Colonic mucosa (tissue), 4 donors: ENCODE measurements around the gene SRPK1. TPM values are rescaled to one million over a fixed set of nuclear protein-coding genes. Genes with fewer than 3 reads are reported as not detected.

ENCODE experiments used
- DNase-seq: peaks from one replicate; pipeline ENCODE4 v3.0.0-alpha.2; 2020
- H3K27ac ChIP-seq: fragments of 200-600 bp; one replicate; pipeline ENCODE4 v1.8.0; 2021
- H3K27me3 ChIP-seq: fragments of 200-600 bp; one replicate; pipeline ENCODE4 v1.8.0; 2021
- H3K36me3 ChIP-seq: fragments of 200-600 bp; one replicate; pipeline ENCODE4 v1.8.0; 2021
- H3K4me1 ChIP-seq: fragments of 200-600 bp; one replicate; pipeline ENCODE4 v1.8.0; 2021; ENCODE audit warnings: mild to moderate bottlenecking
- H3K4me3 ChIP-seq: fragments of 200-600 bp; one replicate; pipeline ENCODE4 v1.8.0; 2021
- H3K9ac ChIP-seq, 2 donors: one replicate each; pipeline ENCODE4 v1.7.0; 2013; ENCODE audit warnings: control low read depth in 2 of 2, low read depth in 2 of 2, low read length in 2 of 2
- H3K9me3 ChIP-seq: fragments of 200-600 bp; one replicate; pipeline ENCODE4 v1.8.0; 2021
- CTCF ChIP-seq: fragments of 200-600 bp; IDR thresholded peaks from one replicate; pipeline ENCODE4 v1.8.0; 2022; ENCODE audit warnings: antibody characterized with exemption, mild to moderate bottlenecking
- intact Hi-C: fragments of 100-400 bp; cut with DNase I; formaldehyde crosslinking; loops from one replicate; pipeline ENCODE4 v1.14.1; 2022
- total RNA-seq, 2 donors: library from RNA; stranded (reverse); fragmentation: NEBNext Ultra II Directional in 1 of 2; extraction: Animal tissue kit (Norgen Biotek cat#: 25700) in 1 of 2; gene quantifications; one replicate each; pipeline ENCODE4 v1.2.1, GENCODE V29; 2021
- donor health status: healthy.
- donor health status: DM: no; HTN: no; CAD: no.
- donor health status: DM: no; HTN: no; CAD: no.

The SRPK1 gene
- total RNA-seq, 2 donors from 2014 or later, result 89.4 to 111 TPM

- Histone ChIP-seq H3K36me3 (peaks cover 20% of the 10 kb centered on the region), H3K9me3 (no peaks in the 10 kb centered on the region), H3K9ac (no peak overlapping the region), H3K27ac (no peak overlapping the region), H3K27me3 (no peaks in the 10 kb centered on the region), H3K4me1 (no peaks in the 10 kb centered on the region), H3K4me3 (no peak overlapping the region)
- intact Hi-C loops, result no loop called here
- no peak for TF ChIP-seq CTCF
- no peak for DNase-seq
Observed at GRCh38 chr6:35842381-35842780, 78.5 kb downstream of the SRPK1 start.

- intact Hi-C loops, result no loop called here
- Histone ChIP-seq H3K27ac (no peak overlapping the region), H3K4me3 (no peak overlapping the region), H3K9me3 (no peaks in the 10 kb centered on the region), H3K36me3 (peaks cover 16% of the 10 kb centered on the region), H3K4me1 (no peaks in the 10 kb centered on the region), H3K27me3 (no peaks in the 10 kb centered on the region), H3K9ac (no peak overlapping the region)
- no peak for TF ChIP-seq CTCF
- no peak for DNase-seq
Observed at GRCh38 chr6:35839019-35839418, 81.9 kb downstream of the SRPK1 start.

- H3K4me3 ChIP-seq, result no peak overlapping the region
- no peaks in the 10 kb centered on the region for H3K4me1 ChIP-seq
- intact Hi-C loops, result no loop called here
- TF ChIP-seq CTCF, result no peak
- H3K36me3 ChIP-seq, result peaks cover 9% of the 10 kb centered on the region
- H3K9ac ChIP-seq, result no peak overlapping the region
- H3K9me3 ChIP-seq, result no peaks in the 10 kb centered on the region
- H3K27me3 ChIP-seq, result no peaks in the 10 kb centered on the region
- DNase-seq, result no peak
- no peak overlapping the region for H3K27ac ChIP-seq
Observed at GRCh38 chr6:35833536-35833935, 87.4 kb downstream of the SRPK1 start.

- no peak for TF ChIP-seq CTCF
- no peak overlapping the region for H3K27ac ChIP-seq
- H3K4me1 ChIP-seq, result no peaks in the 10 kb centered on the region
- intact Hi-C loops, result no loop called here
- no peak for DNase-seq
- no peaks in the 10 kb centered on the region for H3K27me3 ChIP-seq
- H3K36me3 ChIP-seq, result no peaks in the 10 kb centered on the region
- no peak overlapping the region for H3K4me3 ChIP-seq
- no peak overlapping the region for H3K9ac ChIP-seq
- no peaks in the 10 kb centered on the region for H3K9me3 ChIP-seq
Observed at GRCh38 chr6:35831257-35832007, 89.5 kb downstream of the SRPK1 start.

- DNase-seq, result no peak
- H3K9ac ChIP-seq, result no peak overlapping the region
- no peak for TF ChIP-seq CTCF
- H3K4me3 ChIP-seq, result no peak overlapping the region
- no peaks in the 10 kb centered on the region for H3K36me3 ChIP-seq
- H3K9me3 ChIP-seq, result no peaks in the 10 kb centered on the region
- intact Hi-C loops, result no loop called here
- H3K27ac ChIP-seq, result no peak overlapping the region
- no peaks in the 10 kb centered on the region for H3K27me3 ChIP-seq
- H3K4me1 ChIP-seq, result no peaks in the 10 kb centered on the region
Observed at GRCh38 chr6:35829306-35829705, 91.6 kb downstream of the SRPK1 start.
